Inflammatory macrophage treated with lipopolysaccharide for 4 hours (primary cell): ENCODE results near the gene FAM83F.
A peak's percentile ranks its signal among the peaks of the same experiment; 100 is the strongest.
"Not testable (repeated sequence)": the region's sequence is repeated elsewhere in the genome, so short reads cannot be mapped to it uniquely, and the experiment has no call there.

Experiments
- DNase-seq: peaks from one replicate; pipeline ENCODE4 v3.0.0-alpha.2; 2020

Gene FAM83F

DNA sequence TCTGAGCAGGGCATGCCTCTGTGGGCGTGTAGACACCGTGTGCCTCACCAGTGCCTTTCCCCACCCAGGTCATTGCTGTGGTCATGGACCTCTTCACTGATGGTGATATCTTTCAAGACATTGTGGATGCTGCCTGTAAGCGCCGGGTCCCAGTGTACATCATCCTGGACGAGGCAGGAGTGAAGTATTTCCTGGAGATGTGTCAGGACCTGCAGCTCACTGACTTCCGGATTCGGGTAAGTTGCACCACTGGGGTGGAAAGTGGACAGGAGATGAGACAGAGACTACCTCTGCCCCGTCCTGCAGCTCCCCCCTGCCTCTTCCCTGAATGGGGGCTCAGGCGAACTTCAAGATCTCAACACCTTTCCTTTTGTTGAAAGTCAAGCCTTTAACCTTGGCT, 24.3 kb downstream of the FAM83F start:
- no peak for DNase-seq

DNA sequence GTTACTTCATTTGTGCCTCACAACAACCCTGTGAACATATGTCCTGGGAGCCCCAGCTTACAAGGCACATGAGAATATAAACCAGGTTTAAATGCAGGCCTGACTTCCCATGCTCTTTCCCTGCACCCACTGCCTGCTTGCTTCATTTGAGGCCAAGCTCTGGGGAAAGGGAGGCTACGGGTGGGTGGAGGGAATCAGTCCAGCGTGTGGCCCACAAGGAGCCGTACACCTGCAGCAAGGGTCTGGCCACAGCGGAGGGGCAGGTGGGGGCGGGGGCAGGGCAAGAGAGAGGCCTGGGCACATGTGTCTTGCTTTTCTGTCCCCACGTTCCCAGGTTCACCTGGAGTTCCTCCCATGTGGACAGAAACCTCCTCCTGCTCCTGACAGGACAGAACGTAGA, 26.2 kb downstream of the FAM83F start:
- DNase-seq: no peak

DNA sequence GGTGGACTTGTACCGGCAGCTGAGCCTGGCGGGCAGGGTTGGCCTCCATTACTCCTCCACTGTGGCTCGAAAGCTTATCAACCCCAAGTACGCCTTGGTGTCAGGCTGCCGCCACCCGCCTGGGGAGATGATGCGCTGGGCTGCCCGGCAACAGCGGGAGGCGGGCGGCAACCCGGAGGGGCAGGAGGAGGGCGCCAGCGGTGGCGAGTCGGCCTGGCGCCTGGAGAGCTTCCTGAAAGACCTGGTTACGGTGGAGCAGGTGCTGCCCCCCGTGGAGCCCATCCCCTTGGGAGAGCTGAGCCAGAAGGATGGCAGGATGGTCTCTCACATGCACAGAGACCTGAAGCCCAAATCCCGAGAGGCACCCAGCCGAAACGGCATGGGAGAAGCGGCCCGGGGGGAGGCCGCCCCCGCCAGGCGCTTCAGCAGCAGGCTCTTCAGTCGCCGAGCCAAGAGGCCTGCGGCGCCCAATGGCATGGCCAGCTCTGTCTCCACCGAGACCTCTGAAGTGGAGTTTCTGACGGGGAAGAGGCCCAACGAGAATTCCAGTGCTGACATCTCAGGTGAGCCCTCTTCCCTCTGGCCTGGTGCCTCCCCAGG, 26.7 kb downstream of the FAM83F start:
- DNase-seq: no peak

DNA sequence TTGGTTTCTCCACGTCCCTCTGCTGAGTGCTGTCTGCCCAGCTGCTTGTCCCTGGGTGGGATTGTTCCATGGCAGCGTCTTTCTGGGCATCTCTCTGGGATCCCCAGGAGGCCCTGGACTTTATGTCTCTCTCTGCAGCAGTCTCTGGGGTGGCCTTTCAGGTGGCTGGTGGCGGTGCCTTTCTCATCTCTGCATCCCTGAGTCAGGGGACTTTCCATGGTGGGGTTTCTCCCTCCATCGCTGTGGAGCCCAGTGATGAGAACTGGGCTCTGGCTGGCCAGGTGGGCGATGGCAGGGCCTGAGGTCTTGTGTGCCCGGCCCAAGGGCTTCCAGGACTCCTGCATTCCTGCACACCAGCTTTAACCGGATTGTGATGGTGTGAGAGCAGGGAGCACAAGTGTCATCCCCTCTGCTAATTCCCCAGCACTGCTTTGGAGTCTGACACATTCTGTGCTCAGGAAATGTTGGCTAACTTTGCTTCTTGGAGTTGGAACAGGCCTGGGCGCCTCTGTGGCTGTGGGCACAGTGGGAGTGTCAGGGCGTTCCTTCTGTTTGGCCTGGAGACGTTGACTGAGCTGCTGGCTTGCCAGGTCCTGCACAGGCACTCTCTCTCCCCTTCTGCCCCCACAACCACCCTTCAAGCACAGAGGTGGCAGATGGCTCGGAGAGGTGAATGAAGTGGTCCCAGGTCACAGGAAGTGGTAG, 27.9 kb downstream of the FAM83F start:
- DNase-seq: no peak

DNA sequence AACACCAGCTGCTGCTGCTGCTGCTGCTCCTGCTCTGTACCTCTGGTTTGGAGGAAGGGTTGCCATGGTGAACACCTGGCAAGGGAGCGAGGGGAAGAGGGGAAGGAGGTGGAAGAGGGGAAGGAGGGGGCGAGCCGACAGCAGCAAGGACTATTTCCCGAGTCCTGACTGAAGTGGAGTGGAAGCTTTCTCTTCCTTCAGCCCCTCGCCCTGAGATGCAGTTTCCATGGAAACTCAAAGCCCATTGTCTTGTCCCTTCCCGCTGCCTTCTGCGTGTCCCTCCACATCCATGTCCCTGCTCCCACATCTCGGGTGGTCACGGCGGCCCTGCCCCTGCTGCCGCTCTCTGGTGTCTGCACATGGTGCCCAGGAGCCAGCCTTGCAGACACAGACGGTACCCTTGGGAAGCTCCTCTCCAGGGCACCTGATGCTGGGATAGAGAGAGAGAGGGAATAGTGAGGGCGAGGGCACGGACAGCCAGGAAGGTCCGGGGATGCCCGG, 28.6 kb downstream of the FAM83F start:
- DNase-seq: no peak

DNA sequence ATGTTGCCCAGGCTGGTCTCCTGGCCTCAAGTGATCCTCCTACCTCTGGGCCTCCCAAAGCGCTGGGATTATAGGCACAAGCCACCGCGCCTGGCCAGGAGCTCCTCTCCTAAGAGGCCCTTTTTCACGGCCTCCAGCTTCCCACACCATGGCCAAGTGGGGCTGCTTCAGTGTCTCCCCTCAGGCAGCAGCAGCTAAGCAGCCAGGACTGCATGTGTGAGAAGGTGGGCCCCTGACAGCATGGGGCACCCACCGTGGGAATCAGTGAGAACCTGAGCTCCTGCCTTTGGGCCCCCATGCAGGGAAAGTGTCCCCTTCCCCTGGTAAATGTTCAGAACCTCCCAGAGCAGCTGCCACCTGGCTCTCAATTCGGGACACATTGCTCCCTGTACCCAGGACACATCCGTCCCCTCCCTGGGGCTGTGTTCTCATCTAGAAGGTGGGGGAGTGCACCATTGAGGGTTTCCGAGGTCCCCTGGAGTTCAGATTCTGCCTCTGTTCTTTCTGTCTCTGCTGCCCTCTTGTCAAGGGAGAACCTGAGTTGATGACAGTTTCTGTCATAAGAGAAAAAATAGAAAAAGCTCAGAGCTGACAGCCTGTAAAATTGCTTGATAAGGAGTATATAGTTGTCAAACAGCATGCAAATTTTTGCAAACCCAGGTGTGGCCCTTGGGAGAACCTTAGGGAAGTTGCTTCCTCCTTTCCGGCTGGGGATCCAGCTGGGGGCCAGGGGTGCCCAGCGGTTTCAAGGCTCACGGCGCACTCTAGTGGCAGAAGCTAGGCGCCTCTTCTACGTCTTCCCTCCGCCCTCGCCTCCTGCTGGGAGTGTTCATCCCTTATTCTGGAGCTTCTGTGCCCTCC, 29.7 kb downstream of the FAM83F start:
- peak; percentile 64 for DNase-seq

DNA sequence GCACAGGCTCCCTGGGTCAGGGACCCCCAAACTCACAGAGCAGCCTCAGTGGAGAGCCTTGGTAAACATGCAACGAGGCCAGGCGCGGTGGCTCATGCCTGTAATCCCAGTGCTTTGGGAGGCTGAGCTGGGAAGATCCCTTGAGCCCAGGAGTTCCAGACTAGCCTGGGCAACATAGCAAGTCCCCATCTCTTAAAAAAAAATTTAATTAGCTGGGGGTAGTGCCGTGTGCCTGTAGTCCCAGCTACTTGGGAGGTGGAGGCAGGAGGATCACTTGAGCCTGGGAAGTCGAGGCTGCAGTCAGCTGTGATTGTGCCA, 30.3 kb downstream of the FAM83F start:
- DNase-seq: not testable (repeated sequence)

DNA sequence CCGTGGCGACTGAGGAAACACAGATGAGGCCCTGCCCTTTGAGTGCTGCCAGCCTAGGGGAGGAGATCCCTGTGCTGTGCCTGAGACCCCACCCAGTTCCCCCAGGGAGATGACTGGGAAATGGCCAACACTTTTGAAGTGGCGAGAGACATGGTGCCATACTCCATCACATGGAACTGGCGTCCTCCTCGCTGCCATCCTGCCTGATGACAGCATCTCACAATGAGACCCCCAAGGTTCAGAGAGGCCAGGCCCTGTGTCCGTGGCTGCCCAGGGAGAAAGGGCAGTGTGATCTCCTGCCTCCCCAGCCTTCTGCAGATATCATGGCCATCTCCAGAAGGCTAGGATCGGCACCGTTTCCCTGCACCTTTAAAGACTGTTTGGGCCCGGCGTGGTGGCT, 31.1 kb downstream of the FAM83F start:
- no peak for DNase-seq

DNA sequence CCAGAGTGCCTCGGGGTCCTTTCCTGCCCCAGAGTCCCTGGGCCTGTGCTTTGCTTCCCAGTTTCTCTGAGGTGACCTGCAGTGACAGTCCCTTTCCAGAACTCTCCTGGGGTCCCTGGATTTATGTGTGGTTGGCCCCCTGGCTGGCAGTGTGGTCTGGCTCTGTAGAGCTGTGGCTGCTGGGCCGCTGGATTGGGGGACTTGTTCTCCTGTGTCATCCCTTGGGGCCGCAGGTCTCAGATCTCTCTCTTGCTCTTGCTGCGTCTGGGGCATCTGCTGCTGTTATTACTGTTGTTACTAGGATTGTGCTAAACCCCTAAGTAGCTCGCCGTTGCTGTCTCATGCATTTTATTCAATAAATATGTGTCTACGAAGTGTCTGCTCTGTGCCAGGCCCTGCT, 31.9 kb downstream of the FAM83F start:
- DNase-seq: no peak

DNA sequence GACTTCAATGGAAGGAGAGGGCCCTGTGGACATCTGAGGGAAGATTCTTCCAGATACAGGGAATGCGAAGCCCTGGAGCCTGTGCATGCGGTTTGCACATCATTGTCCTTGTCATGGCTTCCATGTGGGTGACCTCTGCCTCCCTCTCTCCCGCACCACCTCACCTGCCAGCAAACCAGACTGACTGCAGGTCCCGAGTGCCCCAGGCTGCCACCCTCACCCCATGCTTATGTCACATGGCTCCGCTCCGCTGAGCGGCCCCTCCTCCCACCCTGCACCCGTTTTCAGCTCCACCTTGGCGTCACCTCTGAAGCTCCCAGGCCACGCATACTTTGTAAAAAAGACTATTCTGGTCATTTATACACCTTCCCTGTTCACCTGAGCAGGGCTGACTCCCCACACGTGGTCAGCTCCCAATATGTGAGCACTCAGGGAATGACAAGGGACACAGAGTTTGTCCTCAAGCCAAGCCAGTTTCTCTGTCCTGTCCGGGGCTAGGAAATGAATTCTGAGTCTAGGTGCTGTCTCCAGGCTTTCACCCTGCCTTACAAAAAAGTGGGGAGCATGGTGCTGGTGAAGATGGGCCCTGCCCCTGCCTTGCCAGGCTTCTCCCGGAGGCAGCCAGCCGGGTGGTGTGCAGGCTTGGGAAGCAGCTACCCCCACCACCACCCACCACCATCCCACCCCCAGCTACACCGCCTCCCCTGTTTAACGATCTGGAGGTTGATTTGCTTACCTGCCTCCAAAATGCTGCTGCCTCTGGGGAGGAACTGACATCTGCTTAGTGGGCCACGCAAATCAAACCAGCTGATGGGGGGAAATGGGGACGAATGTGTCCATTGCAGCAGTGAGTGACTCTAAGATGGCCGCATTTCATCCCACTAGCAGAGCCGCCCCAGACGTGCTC, 32.7 kb downstream of the FAM83F start:
- no peak for DNase-seq

DNA sequence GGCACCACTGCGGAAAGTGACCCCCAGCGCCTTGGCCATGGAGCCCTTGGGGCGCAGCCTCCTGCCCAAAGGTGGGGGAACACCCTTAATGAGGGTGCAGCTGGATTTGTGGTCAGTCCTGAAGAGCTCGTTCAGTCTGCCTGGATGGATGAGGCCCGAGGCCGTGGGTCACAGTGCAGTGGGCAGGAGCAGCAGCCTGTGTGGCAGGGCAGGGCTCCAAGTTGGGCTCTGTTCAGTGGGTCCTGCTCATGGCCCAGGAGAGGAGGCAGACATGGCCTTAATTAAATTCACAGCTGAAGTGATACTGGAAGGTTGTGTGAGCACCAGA, 33.3 kb downstream of the FAM83F start:
- no peak for DNase-seq

DNA sequence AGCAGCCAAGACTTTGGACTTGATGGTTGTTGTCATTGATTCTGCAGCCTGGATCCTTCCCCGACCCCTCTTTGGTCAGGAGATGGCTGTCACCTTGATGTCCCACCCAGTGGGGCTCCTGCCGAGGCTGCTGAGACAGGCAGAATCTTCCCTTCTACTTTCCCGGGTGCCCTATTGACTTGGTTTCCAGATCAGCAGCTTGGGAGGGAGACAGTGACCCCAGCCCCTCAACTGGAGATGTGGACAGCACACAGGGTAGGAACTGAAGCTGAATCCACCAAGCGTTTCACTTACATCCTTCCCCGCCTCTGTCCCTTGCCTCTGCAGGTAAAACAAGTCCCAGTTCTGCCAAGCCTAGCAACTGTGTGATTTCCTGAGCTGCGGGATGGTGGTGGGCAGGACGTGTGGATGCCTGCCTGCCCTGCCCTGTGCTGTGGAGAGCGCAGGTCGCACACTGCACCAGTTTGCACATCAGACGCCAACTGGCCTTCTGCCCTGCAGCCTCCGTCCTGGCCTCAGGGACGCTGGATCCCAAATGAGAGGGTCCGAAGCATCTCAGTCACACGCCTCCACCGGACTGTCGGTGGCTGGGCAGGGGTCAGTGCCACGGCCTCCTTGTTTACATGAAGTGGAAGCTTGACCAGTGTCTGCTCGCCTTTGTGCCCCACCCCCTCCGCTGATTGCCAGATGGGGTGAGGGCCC, 34.6 kb downstream of the FAM83F start:
- DNase-seq: no peak

DNA sequence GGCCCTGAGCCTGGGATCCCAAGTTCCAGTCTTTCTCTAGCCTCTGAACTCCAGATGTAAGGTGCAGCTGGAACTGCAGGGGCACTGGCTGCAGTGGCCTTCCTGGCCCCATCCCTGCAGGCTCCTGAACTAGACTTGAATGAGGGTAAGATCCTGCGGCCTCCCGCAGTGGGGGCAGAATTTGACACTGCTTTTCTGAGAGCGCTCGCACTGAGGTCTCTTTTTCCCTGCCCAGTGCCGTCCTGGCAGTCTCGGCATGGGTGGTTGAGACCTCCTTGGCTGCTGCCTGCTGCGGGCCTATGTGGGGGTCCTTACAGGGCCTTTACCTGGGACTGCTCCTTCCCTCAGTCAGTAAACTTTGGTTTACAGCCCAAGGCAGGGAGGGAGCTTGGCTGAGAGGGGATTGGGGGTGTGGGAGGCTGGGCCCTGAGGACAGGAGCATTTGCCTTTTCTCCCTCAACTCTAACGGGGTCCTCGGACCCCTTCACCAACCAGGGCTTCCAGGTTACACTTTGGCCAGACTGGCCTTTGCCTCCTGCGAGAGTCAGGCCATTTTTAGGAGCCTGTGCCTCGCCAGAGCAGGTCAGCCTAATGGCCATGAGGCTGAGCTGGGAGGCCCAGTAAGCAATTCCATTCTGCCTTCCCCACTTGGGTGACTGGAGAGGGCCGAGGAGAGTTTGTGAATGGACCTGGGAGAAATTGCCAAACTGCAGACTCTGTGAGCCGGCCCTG, 35.4 kb downstream of the FAM83F start:
- DNase-seq: no peak

DNA sequence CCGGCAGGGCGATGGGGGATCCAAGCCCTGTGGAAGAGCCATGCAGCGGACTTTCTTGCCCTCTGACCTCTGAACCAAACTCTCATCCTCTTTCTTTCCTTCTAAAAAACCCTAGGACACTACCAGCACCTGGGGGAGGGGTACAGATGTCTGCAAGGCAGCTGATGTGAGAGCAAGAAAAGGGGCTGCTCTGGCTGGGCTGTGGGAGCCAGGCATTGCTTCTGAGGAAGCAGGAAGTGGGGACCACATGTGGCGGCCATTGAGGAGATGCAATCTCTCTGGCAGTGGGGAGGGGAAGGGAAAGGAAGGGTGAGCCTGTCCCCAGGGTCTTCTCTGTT, 36.0 kb downstream of the FAM83F start:
- no peak for DNase-seq

DNA sequence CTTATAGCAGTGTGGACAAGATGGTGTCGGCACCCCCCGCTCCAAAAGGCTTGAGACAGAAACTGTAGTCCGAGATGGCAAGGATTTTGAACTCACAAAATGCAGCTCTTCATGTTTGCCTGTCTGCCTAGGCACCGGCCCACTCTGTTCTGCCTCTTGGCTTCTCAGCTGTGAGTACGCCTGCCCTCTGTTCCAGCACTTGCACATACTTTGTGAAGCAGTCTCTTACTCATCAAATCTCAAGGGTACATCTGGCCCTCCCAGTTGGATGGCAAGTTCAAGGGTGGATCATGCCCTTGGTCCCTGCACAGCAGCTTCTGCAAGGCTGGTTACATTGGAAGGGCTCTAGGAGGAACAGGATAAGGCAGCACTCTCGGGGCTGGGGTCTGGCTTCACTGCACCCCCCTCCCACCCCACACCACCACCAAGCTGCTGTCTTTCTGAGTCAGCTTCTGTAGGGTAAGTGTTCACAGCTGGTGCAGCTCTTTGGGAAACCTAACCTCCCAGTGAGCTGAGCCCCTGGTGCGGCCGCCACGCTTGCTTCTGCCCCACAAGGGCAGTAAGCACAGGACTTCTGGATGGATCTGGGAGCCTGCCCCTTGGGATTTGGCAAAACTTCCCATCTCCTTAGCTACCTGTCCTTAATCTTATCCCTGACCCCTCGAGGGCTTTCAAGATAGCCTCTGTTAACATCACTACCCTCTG, 37.2 kb downstream of the FAM83F start:
- DNase-seq: no peak

DNA sequence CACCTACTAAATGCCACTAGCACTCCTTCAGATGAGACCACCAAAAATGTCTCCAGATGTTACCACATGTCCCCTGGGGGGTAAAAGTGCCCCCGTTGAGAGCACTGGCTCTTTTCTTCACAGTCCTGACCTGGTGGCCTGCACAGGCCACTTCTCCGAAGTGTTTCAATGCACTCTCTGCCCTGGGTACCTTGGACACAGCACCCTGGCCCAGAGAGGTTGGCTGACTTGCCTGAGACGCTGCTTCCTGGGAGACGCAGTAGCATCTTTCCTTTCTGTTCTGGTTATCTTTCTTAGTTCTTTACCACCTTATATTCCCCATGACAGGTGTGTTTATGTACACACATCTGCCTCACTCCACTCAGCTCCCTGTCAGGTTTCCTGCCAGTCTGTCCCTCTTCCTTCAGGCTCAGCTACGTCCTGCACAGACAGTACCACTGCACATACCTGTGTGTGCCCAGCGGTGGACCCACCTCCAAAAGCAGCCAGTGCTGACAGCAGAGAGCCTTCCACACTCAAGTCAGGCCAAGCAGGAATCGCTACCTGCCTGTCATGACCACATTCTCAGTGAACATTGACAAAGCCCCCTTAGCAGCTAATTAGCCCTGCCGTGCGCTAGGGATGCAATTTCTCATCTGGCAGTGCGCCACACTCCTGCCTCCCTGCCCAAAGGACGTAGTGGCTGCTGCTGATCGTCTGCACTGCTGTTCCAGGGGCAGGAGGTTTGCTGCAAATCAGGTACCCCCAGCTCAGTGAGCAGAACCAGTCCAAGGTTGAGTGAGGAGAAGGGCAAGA, 39.0 kb downstream of the FAM83F start:
- no peak for DNase-seq

DNA sequence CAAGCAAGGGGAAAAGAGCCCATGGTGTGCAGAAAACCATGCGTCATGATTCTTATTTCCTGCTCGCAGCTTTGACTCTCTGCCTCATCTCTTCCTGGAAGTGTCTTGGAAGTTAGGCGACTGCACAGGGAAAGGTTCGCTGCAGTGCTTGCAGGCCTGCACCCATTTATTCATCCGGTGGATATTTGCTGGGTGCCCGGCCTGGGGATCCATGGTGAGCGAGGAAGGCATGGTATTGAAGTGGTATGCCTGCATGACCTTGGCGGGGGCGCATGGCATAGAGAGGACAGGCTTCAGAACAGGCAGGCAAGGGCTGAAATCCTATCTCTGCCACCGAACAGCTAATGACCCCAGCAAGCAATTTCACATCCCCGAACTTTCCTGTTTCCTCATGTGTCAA, 40.6 kb downstream of the FAM83F start:
- no peak for DNase-seq

DNA sequence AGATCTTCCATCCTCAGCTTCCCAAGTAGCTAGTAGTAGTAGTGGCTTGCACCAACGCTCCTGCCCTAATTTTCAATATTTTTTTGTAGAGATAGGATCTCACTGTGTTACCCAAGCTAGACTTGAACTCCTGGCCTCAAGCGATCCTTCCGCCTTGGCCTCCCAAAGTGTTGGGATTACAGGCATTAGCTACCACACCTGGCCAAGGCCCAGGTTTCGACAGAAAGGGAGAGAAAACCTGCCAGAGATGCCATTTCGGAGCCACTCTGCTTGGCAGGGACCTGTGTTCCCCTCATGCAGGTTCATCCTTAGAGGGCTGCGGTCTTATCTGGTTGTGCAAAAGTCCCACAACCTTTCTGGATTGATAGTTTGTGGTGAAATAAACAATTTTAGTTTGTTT, 41.4 kb downstream of the FAM83F start:
- DNase-seq: no peak

DNA sequence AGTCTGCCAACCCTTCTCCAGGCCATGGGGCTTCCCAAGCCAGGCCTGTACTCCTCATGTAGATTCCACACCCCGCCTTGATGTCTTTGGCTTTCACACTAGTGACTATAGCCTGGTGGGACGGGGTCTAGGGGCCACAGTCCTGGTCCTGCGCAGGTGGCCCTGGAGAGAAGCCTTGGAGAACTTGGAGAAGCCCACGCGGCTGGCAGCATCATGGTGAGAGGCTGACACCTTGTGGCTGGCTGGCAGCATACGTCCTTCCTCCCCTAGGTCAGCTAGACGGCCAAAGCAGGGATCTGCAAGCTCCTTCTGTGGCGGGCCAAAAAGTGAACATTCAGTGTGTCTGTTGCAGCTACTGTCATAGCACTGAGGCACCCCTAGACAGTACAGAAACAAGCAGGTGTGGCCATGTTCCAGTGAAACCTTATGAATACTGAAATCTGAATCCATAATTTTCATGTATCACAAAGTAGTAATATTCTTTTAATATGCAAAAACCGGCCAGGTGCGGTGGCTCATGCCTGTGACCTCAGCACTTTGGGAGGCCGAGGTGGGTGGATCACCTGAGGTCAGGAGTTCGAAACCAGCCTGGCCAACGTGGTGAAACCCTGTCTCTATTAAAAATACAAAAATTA, 42.0 kb downstream of the FAM83F start:
- peak; percentile 66 for DNase-seq

DNA sequence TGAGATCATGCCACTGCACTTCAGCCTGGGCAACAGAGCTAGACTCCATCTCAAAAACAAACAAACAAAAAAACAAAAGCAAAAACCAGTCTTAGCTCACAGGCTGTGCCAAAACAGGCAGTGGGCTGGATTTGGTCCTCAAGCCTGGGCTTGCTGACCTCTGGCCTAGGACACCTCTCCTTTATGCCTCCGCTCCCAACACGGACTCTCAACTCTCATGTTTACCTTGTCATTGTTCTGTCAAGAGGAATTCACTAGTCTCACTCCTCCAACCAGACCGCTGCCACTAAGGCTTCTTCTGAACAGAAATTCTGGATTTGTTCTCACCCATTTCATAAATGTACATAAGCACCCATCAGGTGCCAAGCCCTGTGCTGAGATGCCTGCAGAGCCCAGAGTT, 42.6 kb downstream of the FAM83F start:
- no peak for DNase-seq
